Common myeloid progenitor, CD34-positive (primary cell): Measurements from ENCODE around the gene FADS1.

Experiments
- CTCF ChIA-PET: fragments of 350-600 bp; sonication (Branson Sonifier 250); formaldehyde crosslinking; loops from one replicate; lab custom pipeline; 2021; ENCODE audit warnings: antibody characterized with exemption; lab: Charles Lee
- POLR2A ChIA-PET: fragments of 350-600 bp; sonication (Branson Sonifier 250); formaldehyde crosslinking; loops from one replicate; lab custom pipeline; 2021; ENCODE audit warnings: antibody characterized with exemption; lab: Charles Lee
- DNase-seq, 3 donors: peaks; one replicate each; pipeline versions ENCODE4 v3.0.0 to v3.0.0-alpha.2; 2013
- H3K27ac ChIP-seq, 2 experiments: 1 replicate in 1 of 2; 2 replicates in 1 of 2; pipeline ENCODE4 v1.7.0; 2013; ENCODE audit warnings: inconsistent platforms in 2 of 2, low read length in 2 of 2, mild to moderate bottlenecking in 2 of 2, low read depth in 1 of 2, moderate library complexity in 1 of 2; ENCODE audit not compliant: severe bottlenecking in 2 of 2, insufficient read depth in 1 of 2, poor library complexity in 1 of 2
- H3K27me3 ChIP-seq, 5 experiments: replicated peaks in 2 of 5; 1 replicate in 3 of 5; 2 replicates in 2 of 5; pipeline versions ENCODE4 v1.6.1 to v1.7.0; 2013; ENCODE audit warnings: low read length in 4 of 5, mild to moderate bottlenecking in 2 of 5, moderate library complexity in 2 of 5, inconsistent platforms in 1 of 5; ENCODE audit not compliant: insufficient read depth in 5 of 5, control insufficient read depth in 4 of 5
- H3K36me3 ChIP-seq, 4 experiments: 1 replicate in 2 of 4; 2 replicates in 2 of 4; pipeline versions ENCODE4 v1.6.1 to v1.7.0; 2013; ENCODE audit warnings: low read length in 3 of 4, control low read depth in 1 of 4, mild to moderate bottlenecking in 1 of 4; ENCODE audit not compliant: control insufficient read depth in 4 of 4, insufficient read depth in 4 of 4
- H3K4me1 ChIP-seq, 4 experiments: 1 replicate in 3 of 4; 2 replicates in 1 of 4; pipeline versions ENCODE4 v1.6.1 to v1.7.1; 2013; ENCODE audit warnings: low read length in 3 of 4, mild to moderate bottlenecking in 3 of 4, control low read depth in 1 of 4, inconsistent platforms in 1 of 4, moderate library complexity in 1 of 4; ENCODE audit not compliant: control insufficient read depth in 4 of 4, insufficient read depth in 4 of 4; ENCODE audit errors: control extremely low read depth in 1 of 4
- H3K4me3 ChIP-seq, 7 experiments: 1 replicate in 4 of 7; 2 replicates in 3 of 7; pipeline versions ENCODE4 v1.5.1 to v1.7.0; 2013; ENCODE audit warnings: mild to moderate bottlenecking in 7 of 7, low read length in 6 of 7, moderate library complexity in 6 of 7, inconsistent platforms in 2 of 7, low read depth in 2 of 7, control low read depth in 1 of 7; ENCODE audit not compliant: insufficient read depth in 4 of 7, control insufficient read depth in 1 of 7; ENCODE audit errors: extremely low read depth in 1 of 7
- H3K9me3 ChIP-seq, 5 experiments: 1 replicate in 4 of 5; 2 replicates in 1 of 5; pipeline versions ENCODE4 v1.6.1 to v1.7.1; 2013; ENCODE audit warnings: low read length in 4 of 5, mild to moderate bottlenecking in 2 of 5, inconsistent platforms in 1 of 5, low read depth in 1 of 5, moderate library complexity in 1 of 5; ENCODE audit not compliant: control insufficient read depth in 4 of 5, insufficient read depth in 2 of 5; ENCODE audit errors: control extremely low read depth in 1 of 5
- WGBS: methylation state at CpG from one replicate; pipeline ENCODE4 v1.1.5; 2013; ENCODE audit not compliant: insufficient coverage; 5-methylcytosine and 5-hydroxymethylcytosine counted together

Gene FADS1

DNA sequence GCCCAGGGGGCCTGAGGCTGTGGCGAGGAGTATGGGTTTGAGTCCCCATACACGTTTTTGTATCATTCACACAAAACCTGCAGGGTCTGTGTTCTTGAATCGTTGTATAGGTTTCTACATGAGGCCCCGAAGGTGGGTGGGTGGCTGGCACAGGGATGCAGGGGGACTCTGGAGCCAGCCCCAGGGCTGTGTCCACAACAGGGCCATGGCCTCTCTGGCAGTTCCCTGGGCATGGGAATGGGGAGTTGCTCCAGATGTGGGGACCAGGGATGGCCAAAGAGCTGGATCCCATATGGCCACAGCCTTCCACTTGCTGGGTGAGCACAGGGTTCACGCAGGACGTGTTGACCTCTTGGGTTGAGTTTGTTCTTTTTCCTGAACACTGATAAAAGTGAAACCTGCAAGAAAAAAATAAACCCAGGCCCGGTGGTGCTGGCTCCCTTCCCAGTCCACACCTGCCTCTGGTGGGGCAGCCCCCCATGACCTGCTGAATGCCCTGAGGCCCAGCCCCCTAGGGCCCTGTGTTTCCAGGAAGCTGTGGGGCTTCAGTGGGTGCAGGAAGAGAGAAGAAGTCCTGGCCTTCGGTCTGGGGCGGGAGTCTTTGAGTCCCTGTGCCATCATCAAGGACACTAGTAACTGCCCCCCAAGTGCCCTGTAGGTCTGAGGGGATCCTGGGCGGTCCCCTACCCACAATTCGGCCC lies 48.3 kb downstream of the FADS1 start:
- no peak for DNase-seq
- Histone ChIP-seq H3K4me3 (no peak overlapping the region), H3K4me1 (peaks cover 0 to 12% (median under 1%) of the 10 kb centered on the region in 4 experiments), H3K27ac (no peak overlapping the region), H3K27me3 (no peaks in the 10 kb centered on the region), H3K9me3 (no peaks in the 10 kb centered on the region), H3K36me3 (no peaks in the 10 kb centered on the region)
- WGBS: 67% methylated on average over 7 of the region's 11 CpGs
- CTCF ChIA-PET: interaction anchor here (0.7 to 1.3 kb wide), 3 partner anchors 9 to 339 kb away, joined by 3 to 4 read pairs (median 3); no protein-coding TSS in a partner anchor
- POLR2A ChIA-PET: no interaction called here

DNA sequence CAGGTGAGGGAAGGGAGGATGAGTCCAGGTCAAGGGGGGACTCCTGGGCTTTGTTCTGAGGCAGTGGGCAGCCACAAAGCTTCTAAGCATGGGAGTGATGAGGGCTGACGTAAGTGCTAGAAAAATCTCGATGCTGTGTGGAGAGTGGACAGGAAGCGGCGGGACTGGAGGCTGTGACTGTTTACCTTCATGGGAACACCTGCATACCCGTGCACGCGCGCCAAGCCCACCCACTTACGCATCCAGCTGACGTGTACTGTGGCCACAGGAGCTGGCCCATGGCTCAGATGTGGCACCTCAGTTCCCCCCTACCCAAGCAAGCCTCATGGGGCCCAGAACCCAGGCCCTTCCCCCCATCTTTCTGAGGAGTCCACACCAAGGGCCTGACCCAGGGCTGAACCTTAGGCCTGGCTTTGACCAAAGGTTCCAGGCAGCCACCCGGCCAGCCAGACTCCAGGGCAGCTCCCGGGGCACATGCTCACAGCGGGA lies 50.4 kb downstream of the FADS1 start:
- H3K27ac ChIP-seq: no peak overlapping the region
- ChIA-PET CTCF (interaction anchor here (1.2 to 4.1 kb wide), 4 partner anchors 9 to 23 kb away, joined by 4 to 19 read pairs (median 4); no protein-coding TSS in a partner anchor), POLR2A (no interaction called here)
- DNase-seq: no peak
- no peaks in the 10 kb centered on the region for H3K36me3 ChIP-seq
- peaks cover 0 to 9% (median 2%) of the 10 kb centered on the region in 5 experiments for H3K27me3 ChIP-seq
- peaks cover 0 to 8% (median 0%) of the 10 kb centered on the region in 4 experiments for H3K4me1 ChIP-seq
- H3K9me3 ChIP-seq: no peaks in the 10 kb centered on the region
- WGBS: 91% methylated on average over 13 of the region's 13 CpGs
- no peak overlapping the region for H3K4me3 ChIP-seq

DNA sequence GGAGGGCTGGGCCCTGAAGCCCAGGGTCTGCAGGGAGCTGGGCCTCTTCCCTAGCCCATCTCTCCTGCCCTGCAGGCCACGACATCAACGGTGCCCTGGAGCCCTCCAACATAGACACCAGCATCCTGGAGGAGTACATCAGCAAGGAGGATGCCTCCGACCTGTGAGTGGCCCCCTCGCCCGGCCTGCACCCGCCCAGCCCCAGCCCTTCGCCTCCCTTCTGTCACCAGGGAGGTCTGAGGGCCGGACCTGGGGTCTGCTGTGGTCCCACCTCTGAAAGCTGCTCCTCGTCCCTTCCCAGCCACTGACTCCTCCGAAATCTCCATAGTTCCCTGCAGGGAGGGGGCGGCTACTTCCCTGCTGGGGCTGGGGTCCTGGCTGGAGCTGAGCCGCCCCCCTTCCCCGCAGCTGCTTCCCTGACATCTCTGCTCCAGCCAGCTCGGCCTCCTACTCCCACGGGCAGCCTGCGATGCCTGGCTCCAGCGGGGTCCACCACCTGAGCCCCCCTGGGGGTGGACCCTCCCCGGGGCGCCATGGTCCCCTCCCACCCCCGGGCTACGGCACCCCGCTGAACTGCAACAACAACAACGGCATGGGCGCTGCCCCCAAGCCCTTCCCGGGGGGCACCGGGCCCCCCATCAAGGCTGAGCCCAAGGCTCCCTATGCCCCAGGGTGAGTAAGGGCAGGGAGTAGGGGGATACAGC lies 51.1 kb downstream of the FADS1 start:
- Histone ChIP-seq H3K36me3 (no peaks in the 10 kb centered on the region), H3K27ac (no peak overlapping the region), H3K9me3 (no peaks in the 10 kb centered on the region), H3K4me1 (peaks cover 0 to 8% (median 0%) of the 10 kb centered on the region in 4 experiments), H3K27me3 (peaks cover 0 to 9% (median 2%) of the 10 kb centered on the region in 5 experiments), H3K4me3 (no peak overlapping the region)
- POLR2A ChIA-PET: no interaction called here
- CTCF ChIA-PET: interaction anchor here (1.2 to 4.1 kb wide), 3 partner anchors 10 to 24 kb away, joined by 4 to 19 read pairs (median 5); no protein-coding TSS in a partner anchor
- no peak for DNase-seq
- 96% methylated on average over 21 of the region's 26 CpGs for WGBS

DNA sequence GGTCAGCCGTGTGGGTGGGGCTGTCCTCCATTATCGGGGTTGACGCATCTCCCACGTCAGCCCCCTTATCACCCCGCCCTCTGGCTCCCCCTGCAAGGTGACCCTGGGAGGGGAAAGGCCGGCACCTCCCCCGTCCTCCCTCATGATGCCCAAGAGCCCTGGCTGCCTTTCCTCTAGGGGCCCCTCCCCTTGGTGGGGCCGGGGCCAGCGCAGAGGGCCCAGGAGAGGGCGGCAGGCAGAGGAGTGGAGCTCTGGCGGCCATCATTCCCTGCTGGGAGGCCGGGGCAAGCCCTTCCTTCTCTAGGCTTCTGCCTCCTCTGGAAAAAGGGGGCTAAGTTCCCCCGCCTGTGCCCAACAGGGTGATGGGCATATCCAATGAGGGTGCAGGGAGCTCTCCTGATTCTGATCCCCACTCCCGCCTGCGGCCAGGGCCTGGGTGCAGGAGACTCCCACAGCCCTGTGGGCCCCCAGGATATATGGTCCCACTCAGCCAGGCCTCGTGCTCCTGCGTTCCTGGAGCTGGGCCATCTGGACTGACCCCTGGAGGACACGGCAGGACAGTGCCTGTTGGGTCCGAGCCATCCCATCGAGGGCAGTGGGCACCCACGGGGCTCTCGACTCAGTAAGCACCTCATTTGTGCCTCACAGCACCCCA lies 52.1 kb downstream of the FADS1 start:
- ChIA-PET CTCF (interaction anchor here (1.1 to 4.1 kb wide), 2 partner anchors 17 to 25 kb away, joined by 4 to 19 read pairs; no protein-coding TSS in a partner anchor), POLR2A (no interaction called here)
- Histone ChIP-seq H3K9me3 (no peaks in the 10 kb centered on the region), H3K36me3 (no peaks in the 10 kb centered on the region), H3K4me1 (peaks cover 0 to 8% (median 0%) of the 10 kb centered on the region in 4 experiments), H3K27ac (no peak overlapping the region), H3K4me3 (no peak overlapping the region), H3K27me3 (peaks cover 0 to 9% (median 2%) of the 10 kb centered on the region in 5 experiments)
- WGBS: 91% methylated on average over 14 of the region's 22 CpGs
- no peak for DNase-seq

DNA sequence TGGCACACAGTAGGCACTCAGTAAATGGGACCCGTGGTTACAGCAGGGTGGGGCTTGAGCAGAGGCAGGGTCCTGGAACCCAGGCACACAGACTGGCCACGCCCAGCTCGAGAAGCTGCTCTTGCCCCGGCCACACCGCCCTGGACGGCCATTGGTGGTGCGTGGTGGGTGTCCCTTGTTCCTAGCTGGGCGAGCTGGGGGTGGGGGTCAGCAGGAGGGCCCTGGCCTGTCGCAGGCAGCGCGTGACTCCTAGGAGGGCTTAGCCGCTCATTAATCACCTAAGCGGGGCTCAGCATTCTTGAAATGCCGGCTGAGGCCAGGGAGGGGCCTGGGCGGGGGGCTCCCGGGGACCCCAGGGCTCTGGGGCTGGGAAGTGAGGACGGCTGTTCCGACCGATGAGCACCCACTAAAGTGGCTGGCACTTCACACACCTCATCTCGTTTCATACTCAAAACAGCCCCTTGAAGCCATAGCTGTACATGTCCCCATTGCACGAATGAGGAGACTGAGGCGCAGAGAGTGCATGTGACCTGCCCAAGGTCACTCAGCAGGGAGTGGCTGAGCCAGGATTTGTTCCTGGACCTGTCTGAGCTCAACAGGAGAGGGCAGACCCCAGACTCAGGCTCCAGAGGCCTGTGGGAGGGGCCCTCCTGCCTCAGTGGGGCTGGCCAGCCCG lies 52.7 kb downstream of the FADS1 start:
- Histone ChIP-seq H3K4me3 (no peak overlapping the region), H3K27me3 (peaks cover 0 to 9% (median 2%) of the 10 kb centered on the region in 5 experiments), H3K4me1 (peaks cover 0 to 5% (median 0%) of the 10 kb centered on the region in 4 experiments), H3K27ac (no peak overlapping the region), H3K36me3 (no peaks in the 10 kb centered on the region), H3K9me3 (no peaks in the 10 kb centered on the region)
- 94% methylated on average over 17 of the region's 23 CpGs for WGBS
- POLR2A ChIA-PET: no interaction called here
- DNase-seq: no peak
- CTCF ChIA-PET: interaction anchor here (1.1 to 4.1 kb wide), 2 partner anchors 16 to 26 kb away, joined by 4 to 19 read pairs; no protein-coding TSS in a partner anchor

DNA sequence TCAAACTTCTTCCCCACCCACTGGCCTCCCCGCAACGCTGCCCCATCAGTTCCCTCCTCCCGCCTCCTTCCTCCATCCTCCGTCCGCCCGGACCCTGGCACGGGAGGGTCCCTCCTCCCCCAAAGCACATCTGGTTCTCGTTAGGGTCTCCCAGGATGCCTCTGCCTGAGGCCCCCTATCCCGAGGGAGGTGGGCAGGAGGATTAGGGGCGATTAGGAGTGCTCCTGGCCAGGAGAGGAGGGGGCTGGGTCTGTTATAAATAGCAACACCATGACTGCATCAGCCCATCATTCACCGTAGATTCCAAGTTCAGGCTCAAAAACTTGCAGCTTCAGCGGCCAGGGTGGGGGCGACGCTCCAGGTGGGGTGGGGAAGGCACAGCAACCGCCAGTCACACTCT lies 54.0 kb downstream of the FADS1 start:
- ChIA-PET POLR2A (no interaction called here), CTCF (no interaction called here)
- Histone ChIP-seq H3K27ac (no peak overlapping the region), H3K9me3 (no peaks in the 10 kb centered on the region), H3K27me3 (peaks cover 0 to 9% (median 2%) of the 10 kb centered on the region in 5 experiments), H3K36me3 (no peaks in the 10 kb centered on the region), H3K4me1 (no peaks in the 10 kb centered on the region), H3K4me3 (no peak overlapping the region)
- no peak for DNase-seq
- 33% methylated on average over 3 of the region's 15 CpGs for WGBS
